Adipocyte (in vitro differentiated cells): ENCODE data around the gene OR7G2.
"Not testable (repeated sequence)": the region's sequence is repeated elsewhere in the genome, so short reads cannot be mapped to it uniquely, and the experiment has no call there.

Experiments used
- DNase-seq: peaks from one replicate; pipeline ENCODE4 v3.0.0-alpha.2; 2015; ENCODE audit warnings: low read depth
- H3K27me3 ChIP-seq: replicated peaks from 2 replicates; pipeline ENCODE4 v1.7.0; 2013; ENCODE audit warnings: mild to moderate bottlenecking, low read length, moderate library complexity; ENCODE audit not compliant: control insufficient read depth, insufficient read depth
- H3K36me3 ChIP-seq: 2 replicates; pipeline ENCODE4 v1.7.0; 2013; ENCODE audit warnings: low read length, mild to moderate bottlenecking, moderate library complexity; ENCODE audit not compliant: control insufficient read depth, insufficient read depth, severe bottlenecking
- H3K4me1 ChIP-seq: 2 replicates; pipeline ENCODE4 v1.7.0; 2013; ENCODE audit warnings: mild to moderate bottlenecking, low read length, moderate library complexity; ENCODE audit not compliant: control insufficient read depth, insufficient read depth
- H3K4me3 ChIP-seq: 2 replicates; pipeline ENCODE4 v1.7.0; 2013; ENCODE audit warnings: mild to moderate bottlenecking, low read length, moderate library complexity
- H3K9ac ChIP-seq: 2 replicates; pipeline ENCODE4 v1.7.0; 2013; ENCODE audit warnings: mild to moderate bottlenecking, low read length, moderate library complexity
- H3K9me3 ChIP-seq: 2 replicates; pipeline ENCODE4 v1.7.0; 2013; ENCODE audit warnings: mild to moderate bottlenecking, low read length, moderate library complexity; ENCODE audit not compliant: control insufficient read depth

The OR7G2 gene

DNA sequence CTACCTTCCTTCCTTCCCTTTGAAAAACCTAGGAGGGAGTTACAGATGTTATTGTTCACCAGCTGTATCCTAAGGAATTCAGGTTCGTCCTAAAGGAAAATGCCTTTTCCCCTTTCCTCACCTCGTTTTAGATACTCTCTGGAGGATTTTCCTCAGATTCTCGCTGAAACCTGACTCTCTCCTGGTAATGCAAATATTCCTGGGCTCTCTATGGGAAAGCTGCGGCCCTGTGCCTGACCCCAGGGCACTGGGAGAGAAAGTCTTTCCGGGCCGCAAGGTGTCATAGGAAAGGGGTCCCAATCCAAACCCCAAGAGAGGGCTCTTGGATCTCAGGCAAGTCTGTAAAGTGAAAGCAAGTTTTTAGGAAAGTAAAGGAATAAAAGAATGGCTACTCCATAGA is 33.5 kb downstream of the OR7G2 start:
- Histone ChIP-seq H3K9me3 (no peaks in the 10 kb centered on the region), H3K4me3 (no peak overlapping the region), H3K36me3 (no peaks in the 10 kb centered on the region), H3K27me3 (no peaks in the 10 kb centered on the region), H3K9ac (no peak overlapping the region), H3K4me1 (peaks cover 7% of the 10 kb centered on the region)
- no peak for DNase-seq

DNA sequence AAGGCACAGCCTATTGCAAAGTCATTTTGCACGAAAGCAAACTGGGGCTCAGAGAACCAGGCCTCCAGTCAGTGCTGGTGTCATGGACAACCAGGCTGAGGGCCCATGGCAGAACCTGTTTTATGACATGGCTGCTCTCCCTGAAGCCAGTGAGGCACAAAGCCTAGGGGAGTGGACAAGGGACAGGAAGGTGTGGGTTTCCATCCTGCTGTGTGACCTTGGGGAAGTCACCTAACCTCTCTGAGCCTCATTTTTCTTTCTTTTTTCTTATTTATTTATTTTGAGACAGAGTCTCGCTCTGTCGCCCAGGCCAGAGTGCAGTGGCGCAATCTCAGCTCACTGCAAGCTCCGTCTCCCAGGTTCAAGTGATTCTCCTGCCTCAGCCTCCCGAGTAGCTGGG is 35.6 kb downstream of the OR7G2 start:
- H3K9me3 ChIP-seq, H3K9ac ChIP-seq, H3K4me3 ChIP-seq, H3K27me3 ChIP-seq, H3K36me3 ChIP-seq, DNase-seq, H3K4me1 ChIP-seq: not testable (repeated sequence)

DNA sequence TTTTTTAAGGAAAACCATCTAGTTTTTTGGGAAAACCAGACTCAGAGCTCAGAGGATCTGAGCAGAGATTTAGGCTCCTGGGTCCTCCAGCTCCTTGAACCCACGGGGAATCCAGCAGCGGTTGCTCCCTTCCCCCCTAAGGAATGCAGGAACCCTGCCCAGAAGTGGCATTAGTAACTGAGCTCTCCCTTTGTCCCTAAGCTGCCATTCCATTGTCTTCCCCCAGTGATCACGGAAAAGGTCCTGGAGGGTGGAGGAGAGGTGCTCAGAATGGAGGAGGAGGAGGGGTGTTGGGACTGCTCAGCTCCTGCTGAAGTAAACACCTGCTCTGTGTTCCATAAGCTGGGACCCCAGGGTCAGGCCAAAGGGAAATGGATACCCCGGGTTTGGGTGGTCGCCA is 37.2 kb downstream of the OR7G2 start:
- DNase-seq = no peak

DNA sequence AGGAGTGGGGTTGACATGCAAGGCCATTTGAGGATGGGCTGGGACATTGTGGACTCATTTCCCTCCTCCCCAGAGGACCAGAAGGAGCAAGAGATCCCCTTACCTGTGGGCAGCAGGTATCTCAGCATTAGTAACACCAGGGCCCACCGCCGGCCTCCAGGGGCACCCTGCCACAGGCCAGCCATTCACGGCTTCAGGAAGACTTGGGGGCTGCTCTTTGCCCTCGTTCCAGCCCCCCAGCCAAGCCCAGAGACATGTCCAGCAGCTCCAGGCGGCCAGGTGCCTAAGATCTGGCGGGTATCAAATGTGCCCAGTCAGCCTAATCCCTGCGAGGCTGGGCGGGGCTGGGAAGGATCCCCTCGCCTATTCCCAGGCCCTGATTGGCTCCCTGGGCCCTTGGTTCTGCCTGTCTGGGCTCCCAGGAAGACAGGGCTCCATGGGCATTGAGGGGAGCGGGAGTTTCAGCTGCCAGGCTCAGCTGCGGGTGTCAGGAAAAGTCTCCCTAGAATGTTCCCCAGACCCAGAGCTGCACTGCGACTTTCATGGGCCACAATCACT is 41.7 kb downstream of the OR7G2 start:
- Histone ChIP-seq H3K9me3 (no peaks in the 10 kb centered on the region), H3K4me1 (no peaks in the 10 kb centered on the region), H3K36me3 (no peaks in the 10 kb centered on the region), H3K27me3 (no peaks in the 10 kb centered on the region), H3K4me3 (no peak overlapping the region), H3K9ac (no peak overlapping the region)
- no peak for DNase-seq

More for the DNA sequence above, 37.2 kb downstream of the OR7G2 start:
- Histone ChIP-seq H3K4me1 (no peaks in the 10 kb centered on the region), H3K9me3 (no peaks in the 10 kb centered on the region), H3K36me3 (no peaks in the 10 kb centered on the region), H3K9ac (no peak overlapping the region), H3K4me3 (no peak overlapping the region), H3K27me3 (no peaks in the 10 kb centered on the region)

DNA sequence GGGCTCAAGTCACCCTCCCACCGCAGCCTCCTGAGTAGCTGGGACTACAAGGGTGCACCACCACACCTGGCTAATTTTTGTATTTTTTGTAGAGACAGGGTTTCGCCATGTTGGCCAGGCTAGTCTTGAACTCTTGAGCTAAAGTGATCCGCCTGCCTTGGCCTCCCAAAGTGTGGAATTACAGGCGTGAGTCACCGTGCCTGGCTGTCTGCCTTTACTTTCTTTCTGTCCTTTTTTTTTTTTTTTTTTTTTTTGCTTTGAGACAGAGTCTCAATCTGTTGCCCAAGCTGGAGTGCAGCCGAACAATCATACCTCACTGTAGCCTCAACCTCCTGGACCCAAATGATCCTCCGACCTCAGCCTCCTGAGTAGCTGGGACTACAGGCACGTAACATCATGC is 45.4 kb downstream of the OR7G2 start:
- H3K9me3 ChIP-seq = no peaks in the 10 kb centered on the region
- no peak overlapping the region for H3K9ac ChIP-seq
- no peaks in the 10 kb centered on the region for H3K27me3 ChIP-seq
- no peaks in the 10 kb centered on the region for H3K36me3 ChIP-seq
- H3K4me1 ChIP-seq = no peaks in the 10 kb centered on the region
- H3K4me3 ChIP-seq = no peak overlapping the region
- no peak for DNase-seq

DNA sequence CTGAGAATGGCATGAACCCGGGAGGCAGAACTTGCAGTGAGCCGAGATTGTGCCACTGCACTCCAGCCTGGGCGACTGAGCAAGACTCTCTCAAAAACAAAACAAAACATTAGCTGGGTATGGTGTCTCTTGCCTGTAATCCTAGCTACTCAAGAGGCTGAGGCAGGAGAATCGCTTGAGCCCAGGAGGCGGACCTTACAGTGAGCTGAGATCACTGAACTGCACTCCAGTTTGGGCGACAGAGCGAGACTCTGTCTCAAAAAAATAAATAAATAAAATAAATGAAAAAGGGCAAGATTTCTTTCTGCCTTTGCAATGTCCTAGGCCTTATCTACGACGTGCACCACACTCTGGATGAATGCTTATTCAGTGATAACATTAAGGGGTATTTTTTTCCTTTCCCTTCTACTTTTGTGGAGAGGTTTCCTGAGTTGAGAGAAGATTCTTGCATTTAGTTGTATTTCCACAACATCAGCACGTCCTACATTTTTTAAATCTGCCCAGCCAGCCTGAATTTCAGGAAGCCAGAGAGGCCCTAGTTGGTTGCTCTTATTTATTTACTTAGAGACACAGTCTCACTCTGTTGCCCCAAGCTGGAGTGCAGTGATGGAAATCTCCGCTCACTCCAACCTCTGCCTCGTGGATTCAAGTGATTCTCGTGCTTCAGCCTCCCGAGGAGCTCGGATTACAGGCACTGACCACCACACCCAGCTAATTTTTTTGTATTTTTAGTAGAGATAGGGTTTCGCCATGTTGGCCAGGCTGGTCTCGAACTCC is 46.5 kb downstream of the OR7G2 start:
- no peak overlapping the region for H3K4me3 ChIP-seq
- no peak overlapping the region for H3K9ac ChIP-seq
- no peaks in the 10 kb centered on the region for H3K9me3 ChIP-seq
- H3K27me3 ChIP-seq = no peaks in the 10 kb centered on the region
- DNase-seq = no peak
- no peaks in the 10 kb centered on the region for H3K36me3 ChIP-seq
- no peaks in the 10 kb centered on the region for H3K4me1 ChIP-seq

DNA sequence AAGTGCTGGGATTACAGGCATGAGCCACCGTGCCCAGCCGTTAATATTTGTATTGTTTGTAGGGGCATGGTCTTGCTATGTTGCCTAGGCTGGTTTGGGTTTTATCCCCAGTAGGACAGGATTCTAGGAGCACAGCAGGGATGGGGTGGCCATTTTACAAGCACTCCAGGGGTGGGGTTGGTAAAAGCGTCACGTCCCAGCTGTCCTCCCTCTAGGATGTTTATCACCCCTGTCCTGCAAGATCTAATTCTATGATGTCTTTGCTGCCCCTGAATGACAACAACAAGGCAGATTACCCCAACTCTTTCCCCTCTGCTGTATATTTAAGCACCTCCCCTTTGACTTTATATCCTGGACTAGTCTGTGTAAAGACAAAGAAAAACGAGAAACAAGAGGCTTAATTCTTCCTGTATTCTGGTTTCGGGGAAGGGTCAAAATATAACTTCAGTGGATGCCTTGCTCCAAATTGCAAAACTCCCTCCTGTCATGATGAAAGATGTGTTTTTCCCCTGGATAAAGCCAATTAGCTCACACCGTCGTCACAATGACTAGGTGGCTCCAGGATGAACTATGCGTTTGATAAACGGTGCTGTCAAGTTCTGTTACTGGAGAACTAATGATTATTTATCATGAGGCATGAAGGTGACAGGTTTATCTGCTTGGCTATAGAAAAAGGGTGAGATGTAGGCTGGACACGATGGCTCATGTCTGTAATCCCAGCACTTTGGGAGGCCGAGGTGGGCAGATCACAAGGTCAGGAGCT is 48.2 kb downstream of the OR7G2 start:
- H3K36me3 ChIP-seq = no peaks in the 10 kb centered on the region
- no peaks in the 10 kb centered on the region for H3K4me1 ChIP-seq
- H3K9ac ChIP-seq = no peak overlapping the region
- no peaks in the 10 kb centered on the region for H3K9me3 ChIP-seq
- DNase-seq = no peak
- no peaks in the 10 kb centered on the region for H3K27me3 ChIP-seq
- H3K4me3 ChIP-seq = no peak overlapping the region

DNA sequence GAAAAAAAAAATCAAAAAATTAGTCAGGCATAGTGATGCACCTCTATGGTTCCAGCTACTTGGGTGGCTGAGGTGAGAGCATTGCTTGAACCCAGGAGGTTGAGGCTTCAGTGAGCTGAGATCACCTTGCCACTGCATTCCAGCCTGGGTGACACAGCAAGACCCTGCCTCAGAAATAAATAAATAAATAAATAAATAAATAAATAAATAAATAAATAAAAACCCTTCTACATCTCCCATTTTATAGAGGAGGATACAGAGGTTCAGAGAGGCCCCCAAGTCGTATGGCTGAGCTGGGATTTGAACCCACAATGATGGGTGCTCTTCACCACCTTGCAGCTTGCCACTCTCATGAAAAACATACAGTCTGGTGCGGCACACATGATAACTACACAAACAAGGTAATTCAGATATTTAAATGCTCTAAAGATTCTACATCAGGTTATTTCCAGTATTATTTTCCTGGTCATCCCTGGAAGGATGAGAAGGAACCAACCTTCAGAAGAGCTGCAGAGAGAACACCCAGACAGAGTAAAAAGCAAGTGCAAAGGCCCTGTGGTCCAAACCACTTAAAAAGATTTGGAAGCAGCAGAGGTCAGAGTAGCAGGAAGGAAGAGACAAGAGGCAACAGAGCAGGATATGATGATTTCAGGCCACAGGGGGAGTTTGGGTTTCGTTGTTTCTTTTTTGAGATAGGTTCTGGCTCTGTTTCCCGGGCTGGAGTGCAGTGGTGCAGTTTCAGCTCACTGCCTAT is 49.6 kb downstream of the OR7G2 start:
- no peaks in the 10 kb centered on the region for H3K27me3 ChIP-seq
- no peak for DNase-seq

DNA sequence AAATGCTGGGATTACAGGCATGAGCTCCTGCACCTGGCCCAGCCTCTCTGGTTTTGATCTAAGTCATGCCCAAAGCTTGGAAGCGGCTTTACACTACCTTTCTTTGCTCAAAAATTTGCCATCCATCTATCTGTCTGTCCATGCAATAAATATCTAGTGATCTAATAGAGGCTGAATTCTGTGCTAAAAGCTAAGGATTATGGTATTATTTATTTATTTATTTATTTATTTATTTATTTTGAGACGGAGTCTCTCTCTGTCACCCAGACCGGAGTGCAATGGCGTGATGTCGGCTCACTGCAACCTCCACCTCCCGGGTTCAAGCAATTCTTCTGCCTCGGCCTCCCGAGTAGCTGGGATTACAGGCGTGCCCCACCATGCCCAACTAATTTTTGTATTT is 51.1 kb downstream of the OR7G2 start:
- H3K9ac ChIP-seq, H3K36me3 ChIP-seq, H3K4me1 ChIP-seq, DNase-seq, H3K9me3 ChIP-seq, H3K27me3 ChIP-seq, H3K4me3 ChIP-seq: not testable (repeated sequence)

More for the DNA sequence above, 49.6 kb downstream of the OR7G2 start:
- Histone ChIP-seq H3K36me3 (no peaks in the 10 kb centered on the region), H3K4me3 (no peak overlapping the region), H3K9ac (no peak overlapping the region), H3K9me3 (no peaks in the 10 kb centered on the region), H3K4me1 (no peaks in the 10 kb centered on the region)

DNA sequence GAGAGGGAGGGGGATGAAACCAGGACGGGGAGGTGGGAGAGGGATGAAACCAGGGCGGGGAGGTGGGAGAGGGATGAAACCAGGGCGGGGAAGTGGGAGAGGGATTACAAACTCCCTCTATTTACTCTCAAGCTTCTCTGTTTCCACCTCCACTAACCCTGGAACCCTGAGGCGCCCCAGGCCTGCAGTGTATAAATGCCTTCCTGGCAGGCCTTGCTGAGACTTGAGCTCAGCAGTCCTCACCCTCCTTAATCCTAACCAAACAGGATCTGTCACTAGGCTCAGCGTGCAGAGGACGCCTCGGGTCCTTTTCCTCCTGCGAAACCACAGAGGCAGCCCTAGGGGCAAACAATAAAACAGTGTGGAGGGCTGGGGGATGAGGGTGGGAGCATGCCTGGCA is 52.5 kb downstream of the OR7G2 start:
- no peak for DNase-seq
- no peaks in the 10 kb centered on the region for H3K27me3 ChIP-seq
- no peaks in the 10 kb centered on the region for H3K36me3 ChIP-seq
- no peak overlapping the region for H3K9ac ChIP-seq
- H3K4me1 ChIP-seq = no peaks in the 10 kb centered on the region
- no peaks in the 10 kb centered on the region for H3K9me3 ChIP-seq
- H3K4me3 ChIP-seq = no peak overlapping the region

DNA sequence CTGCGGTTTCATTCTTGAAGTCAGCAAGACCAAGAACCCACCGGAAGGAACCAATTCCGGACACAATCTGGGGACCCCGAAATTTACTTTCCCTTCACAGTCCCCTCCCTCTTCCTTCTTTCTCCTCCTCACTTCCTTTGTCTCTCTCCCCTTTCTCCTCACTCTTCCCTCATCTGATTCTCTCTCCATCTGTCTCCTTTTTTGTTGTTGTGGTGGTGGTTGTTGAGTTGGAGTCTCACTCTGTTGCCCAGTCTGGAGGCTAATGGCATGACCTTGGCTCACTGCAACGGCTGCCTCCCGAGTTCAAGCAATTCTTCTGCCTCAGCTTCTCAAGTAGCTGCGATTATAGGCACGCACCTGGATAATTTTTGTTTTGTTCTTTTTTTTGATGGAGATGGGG is 53.1 kb downstream of the OR7G2 start:
- Histone ChIP-seq H3K4me3 (no peak overlapping the region), H3K9me3 (no peaks in the 10 kb centered on the region), H3K36me3 (no peaks in the 10 kb centered on the region), H3K27me3 (no peaks in the 10 kb centered on the region), H3K9ac (no peak overlapping the region), H3K4me1 (no peaks in the 10 kb centered on the region)
- no peak for DNase-seq
